ENCODE measurements around the gene LCN15.

Gene LCN15

DNA sequence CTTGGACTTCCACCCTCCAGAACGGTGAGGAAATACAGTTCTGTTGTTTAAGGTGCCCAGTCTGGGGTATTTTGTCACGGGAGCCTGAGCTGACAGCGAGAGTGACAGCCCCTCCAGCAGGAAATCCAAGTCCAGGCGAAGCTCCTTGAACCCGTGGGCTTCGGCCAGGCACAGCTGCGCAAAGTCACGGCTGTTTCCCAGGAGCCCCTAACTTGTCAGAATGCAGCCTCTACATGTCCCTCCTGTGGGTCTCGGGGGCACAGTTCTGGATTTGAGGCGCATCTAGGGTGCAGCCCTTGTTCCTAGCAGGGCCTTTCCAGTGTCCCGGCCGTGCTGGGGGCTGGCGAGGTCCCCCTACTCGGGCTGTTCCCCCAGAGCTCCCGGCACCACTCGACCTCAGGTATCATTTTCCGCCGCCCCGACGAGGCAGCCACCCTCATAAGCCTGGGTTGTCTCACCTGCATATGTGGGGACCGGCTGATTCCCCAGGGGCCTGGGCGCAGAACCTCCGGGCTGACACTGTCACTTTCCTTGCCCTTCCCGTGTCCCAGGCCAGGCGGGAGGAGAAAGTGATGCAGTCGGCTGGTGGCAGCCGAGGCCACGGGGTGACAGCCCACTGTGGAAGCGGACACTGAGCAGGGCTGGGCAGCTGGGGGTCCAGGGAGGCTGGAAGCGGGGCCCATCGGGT is 10.8 kb downstream of the LCN15 start:
- no peaks in the 10 kb centered on the region for H3K36me3 Mint-ChIP-seq (ENCODE audit: insufficient read depth)
- H3K9me3 Mint-ChIP-seq = peaks cover 2 to 9% of the 10 kb centered on the region in 2 donors
- no peak overlapping the region for H3K27ac Mint-ChIP-seq
- H3K4me3 Mint-ChIP-seq = no peak overlapping the region
- DNase-seq (no peak), ATAC-seq (replicated peaks) (no peak)
- no peaks in the 10 kb centered on the region for H3K4me1 Mint-ChIP-seq (ENCODE audit: low read depth in 2 of 2)
- H3K27me3 Mint-ChIP-seq = peaks cover 5 to 45% of the 10 kb centered on the region in 2 donors

DNA sequence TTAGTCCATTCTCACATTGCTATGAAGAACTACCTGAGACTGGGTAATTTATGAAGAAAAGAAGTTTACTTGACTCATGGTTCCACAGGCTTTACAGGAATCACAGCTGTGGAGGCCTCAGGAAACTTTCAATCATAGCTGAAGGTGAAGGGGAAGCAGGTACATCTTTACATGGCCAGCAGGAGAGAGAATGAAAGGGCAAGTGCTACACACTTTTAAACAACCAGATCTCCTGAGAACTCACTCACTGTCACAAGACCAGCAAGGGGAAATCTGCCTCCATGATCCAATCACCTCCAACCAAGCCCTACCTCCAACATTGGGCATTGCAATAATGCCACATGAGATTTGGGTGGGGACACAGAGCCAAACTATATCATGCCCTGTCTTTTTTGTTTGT is 12.5 kb downstream of the LCN15 start:
- peaks cover 22 to 61% of the 10 kb centered on the region in 2 donors for H3K27me3 Mint-ChIP-seq
- H3K36me3 Mint-ChIP-seq (ENCODE audit: insufficient read depth) = no peaks in the 10 kb centered on the region
- no peak overlapping the region for H3K27ac Mint-ChIP-seq
- ATAC-seq (replicated peaks) = no peak
- no peaks in the 10 kb centered on the region for H3K4me1 Mint-ChIP-seq (ENCODE audit: low read depth in 2 of 2)
- H3K4me3 Mint-ChIP-seq = no peak overlapping the region
- no peak for DNase-seq
- H3K9me3 Mint-ChIP-seq = peaks cover 2 to 9% of the 10 kb centered on the region in 2 donors

DNA sequence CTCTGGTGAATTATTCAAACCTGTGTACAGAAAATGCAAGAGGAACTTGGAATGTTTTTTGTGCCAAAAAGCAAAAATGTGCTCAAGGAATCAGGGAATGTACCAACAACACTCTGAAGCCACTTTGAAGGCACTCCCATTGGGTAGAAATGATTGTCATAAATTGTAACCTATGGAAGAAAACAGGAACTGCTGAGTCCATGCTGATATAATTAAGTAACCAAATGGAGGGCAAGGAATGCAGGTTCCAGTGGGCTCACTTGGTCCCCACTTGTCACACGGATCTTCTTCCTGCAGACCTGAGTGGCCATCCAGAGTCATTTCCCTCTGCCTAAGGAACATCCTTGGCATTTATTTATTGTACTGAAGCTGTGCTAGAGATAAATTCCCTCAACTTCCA is 13.1 kb downstream of the LCN15 start:
- H3K27ac Mint-ChIP-seq = no peak overlapping the region
- H3K4me1 Mint-ChIP-seq (ENCODE audit: low read depth in 2 of 2) = no peaks in the 10 kb centered on the region
- ATAC-seq (replicated peaks) (no peak), DNase-seq (no peak)
- peaks cover 24 to 58% of the 10 kb centered on the region in 2 donors for H3K27me3 Mint-ChIP-seq
- peaks cover 2 to 9% of the 10 kb centered on the region in 2 donors for H3K9me3 Mint-ChIP-seq
- H3K4me3 Mint-ChIP-seq = no peak overlapping the region
- H3K36me3 Mint-ChIP-seq (ENCODE audit: insufficient read depth) = no peaks in the 10 kb centered on the region

DNA sequence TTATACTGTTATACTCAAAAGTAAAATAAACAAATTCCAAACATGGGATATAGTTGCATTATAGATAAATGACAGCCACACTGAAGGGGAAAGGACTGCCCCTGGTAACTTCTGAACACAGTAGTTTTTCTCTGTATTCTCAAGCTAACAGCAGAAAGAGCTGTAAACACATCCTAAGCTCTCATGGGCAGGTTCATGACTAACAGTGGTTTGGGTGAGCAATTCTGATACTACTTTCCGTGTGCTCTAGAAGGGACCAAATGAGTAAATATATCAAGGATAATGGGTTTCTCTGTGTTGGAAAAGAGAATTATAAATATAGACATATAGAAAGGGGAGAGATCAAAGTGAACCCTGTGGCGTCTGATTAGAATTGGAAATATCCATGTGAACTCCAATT is 13.8 kb downstream of the LCN15 start:
- Mint-ChIP-seq H3K9me3 (peaks cover 2 to 9% of the 10 kb centered on the region in 2 donors), H3K36me3 (ENCODE audit: insufficient read depth) (no peaks in the 10 kb centered on the region), H3K4me1 (ENCODE audit: low read depth in 2 of 2) (no peaks in the 10 kb centered on the region), H3K4me3 (no peak overlapping the region), H3K27ac (no peak overlapping the region), H3K27me3 (peaks cover 24 to 56% of the 10 kb centered on the region in 2 donors)
- DNase-seq (no peak), ATAC-seq (replicated peaks) (no peak)

DNA sequence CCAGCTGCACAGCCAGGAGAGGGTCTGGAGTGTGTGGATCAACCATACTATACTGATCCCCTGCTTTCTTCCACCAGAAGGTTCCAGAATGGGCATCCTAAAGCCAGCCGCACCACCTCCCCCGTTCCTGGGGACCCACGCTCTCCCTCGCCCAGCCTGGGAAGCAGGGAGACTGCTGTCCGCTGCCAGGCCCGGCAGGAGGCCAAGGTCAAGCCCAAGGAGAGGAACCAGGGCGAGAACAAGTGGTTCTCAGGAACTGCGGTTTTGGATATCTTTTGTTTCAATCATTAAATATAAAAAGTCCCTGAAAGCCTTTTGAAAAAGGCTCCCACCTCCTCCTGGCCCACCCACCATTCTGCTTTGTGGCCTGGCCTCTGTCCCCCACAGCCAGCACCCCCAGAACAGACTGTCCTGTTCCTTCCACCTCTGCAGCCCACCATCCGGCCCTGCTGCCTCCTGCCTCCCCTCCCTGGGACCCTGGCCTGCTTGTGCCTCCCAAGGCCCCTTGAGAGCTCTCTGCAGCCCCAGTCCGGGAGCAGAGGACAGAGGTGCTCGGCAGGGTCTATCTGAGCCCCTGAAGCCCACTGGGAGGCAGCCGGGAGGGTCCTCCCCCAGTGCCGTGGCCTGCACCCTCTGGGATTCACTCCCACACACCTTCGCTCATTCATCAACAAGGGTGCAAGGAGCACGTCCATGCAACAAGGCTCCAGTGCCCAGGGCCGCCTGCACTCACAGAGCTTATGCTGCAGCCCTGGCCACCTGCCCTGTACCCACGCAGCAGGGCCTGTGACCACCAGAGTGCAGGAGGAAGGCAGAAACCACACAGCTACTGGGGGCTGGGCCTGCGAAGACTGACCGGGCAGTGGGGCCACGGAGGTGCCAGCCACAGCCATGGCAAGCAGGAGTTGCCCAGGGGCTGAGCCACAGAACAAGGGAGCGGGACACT is 15.4 kb downstream of the LCN15 start:
- ATAC-seq (replicated peaks) = no peak
- Mint-ChIP-seq H3K27ac (no peak overlapping the region), H3K36me3 (ENCODE audit: insufficient read depth) (no peaks in the 10 kb centered on the region), H3K4me3 (no peak overlapping the region), H3K27me3 (peaks cover 25 to 66% of the 10 kb centered on the region in 2 donors), H3K4me1 (ENCODE audit: low read depth in 2 of 2) (no peaks in the 10 kb centered on the region), H3K9me3 (peaks cover 2 to 9% of the 10 kb centered on the region in 2 donors)
- DNase-seq = no peak

DNA sequence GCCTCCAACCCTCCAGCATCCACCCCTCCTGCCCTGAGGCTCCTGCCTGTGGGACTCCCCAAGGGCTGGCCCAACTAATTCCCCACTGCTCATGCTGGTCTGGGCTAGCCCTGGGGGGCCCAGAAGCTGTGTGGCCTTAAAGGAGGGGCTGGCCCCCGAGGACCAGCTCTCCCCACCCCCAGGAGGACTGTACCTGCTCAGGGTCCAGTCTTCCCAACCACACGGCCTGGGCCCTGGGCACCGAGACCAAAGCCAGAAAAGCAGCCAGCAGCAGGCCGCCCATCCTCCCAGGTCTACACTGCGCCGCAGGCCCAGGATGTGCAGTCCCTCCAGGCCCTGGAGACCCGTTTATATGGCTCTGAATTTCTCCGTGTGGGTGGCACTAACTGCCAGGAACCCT is 16.1 kb downstream of the LCN15 start, which contains the start of gene LCN6:
LCN6 (minus strand) TSS at position 325 of the 400 bp plus-strand sequence; CDS start at position 283, 42 bp downstream.
- Mint-ChIP-seq H3K4me3 (no peak within 1 kb of the TSS), H3K36me3 (ENCODE audit: insufficient read depth) (no peaks in the 10 kb centered on the region), H3K9me3 (peaks cover 2 to 9% of the 10 kb centered on the region in 2 donors), H3K4me1 (ENCODE audit: low read depth in 2 of 2) (no peaks in the 10 kb centered on the region), H3K27me3 (peaks cover 32 to 74% of the 10 kb centered on the region in 2 donors), H3K27ac (no peak within 1 kb of the TSS)
- ATAC-seq (replicated peaks) (no peak), DNase-seq (no peak)

DNA sequence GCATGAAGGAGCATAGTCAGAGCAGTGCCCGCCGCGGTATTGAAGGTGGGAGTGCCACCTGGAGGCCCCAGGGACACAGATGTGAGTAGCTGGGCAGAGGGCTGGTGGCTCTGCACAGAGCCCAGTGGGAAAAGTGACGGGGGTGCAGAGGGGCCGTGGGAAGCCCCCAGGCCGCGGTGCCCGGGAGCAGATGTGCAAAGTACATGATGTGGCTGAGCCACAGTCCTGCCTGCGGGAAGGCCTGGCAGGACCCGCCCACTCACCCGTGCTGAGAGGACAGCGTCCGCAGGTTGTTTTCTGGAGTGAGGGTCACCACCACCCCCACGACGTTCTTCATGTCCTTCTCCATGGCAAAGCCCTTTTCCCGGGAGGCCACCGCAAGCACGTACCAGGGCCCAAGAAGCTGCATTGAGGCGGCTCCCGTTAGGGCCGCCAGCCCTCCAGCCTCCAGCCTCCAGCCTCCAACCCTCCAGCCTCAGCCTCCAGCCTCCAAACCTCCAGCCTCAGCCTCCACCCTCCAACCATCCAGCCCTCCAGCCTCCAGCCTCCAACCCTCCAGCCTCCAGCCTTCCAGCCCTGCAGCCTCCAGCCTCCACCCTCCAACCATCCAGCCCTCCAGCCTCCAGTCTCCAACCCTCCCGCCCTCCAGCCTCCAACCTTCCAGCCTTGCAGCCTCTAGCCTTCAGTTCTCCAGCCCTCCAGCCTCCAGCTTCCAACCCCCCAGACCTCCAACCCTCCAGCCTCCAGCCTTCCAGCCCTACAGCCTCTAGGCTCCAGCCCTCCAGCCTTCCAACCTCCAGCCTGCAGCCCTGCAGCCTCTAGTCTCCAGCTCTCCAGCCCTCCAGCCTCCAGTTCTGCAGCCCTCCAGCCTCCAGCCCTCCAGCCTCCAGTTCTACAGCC is 16.9 kb downstream of the LCN15 start:
- ATAC-seq (replicated peaks) = no peak
- H3K4me1 Mint-ChIP-seq (ENCODE audit: low read depth in 2 of 2) = no peaks in the 10 kb centered on the region
- peaks cover 2 to 3% of the 10 kb centered on the region in 2 donors for H3K9me3 Mint-ChIP-seq
- no peak for DNase-seq
- H3K27me3 Mint-ChIP-seq = peaks cover 35 to 81% of the 10 kb centered on the region in 2 donors
- H3K36me3 Mint-ChIP-seq (ENCODE audit: insufficient read depth) = no peaks in the 10 kb centered on the region
- H3K27ac Mint-ChIP-seq = no peak overlapping the region
- no peak overlapping the region for H3K4me3 Mint-ChIP-seq

DNA sequence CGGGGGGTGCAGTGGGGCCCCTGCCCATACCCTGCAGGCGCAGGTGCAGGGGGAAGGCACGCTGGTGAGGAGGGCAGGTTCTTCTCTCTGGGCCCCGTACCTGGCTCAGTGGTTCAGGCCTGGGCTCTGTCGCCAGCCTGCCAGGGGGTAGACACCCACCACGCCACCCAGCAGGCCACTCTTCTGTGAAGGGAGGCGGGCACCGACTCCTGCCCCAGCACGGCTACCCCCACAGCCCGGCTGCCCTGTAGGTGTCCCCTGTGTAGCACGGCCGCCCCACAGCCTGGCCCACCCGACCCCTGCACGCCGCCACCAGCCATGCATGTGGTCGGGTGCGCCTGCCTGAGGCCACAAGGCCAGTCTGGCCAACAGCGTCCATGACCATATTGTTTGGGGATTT is 17.7 kb downstream of the LCN15 start:
- DNase-seq (no peak), ATAC-seq (replicated peaks) (no peak)
- H3K4me3 Mint-ChIP-seq = no peak overlapping the region
- H3K4me1 Mint-ChIP-seq (ENCODE audit: low read depth in 2 of 2) = peaks cover 0 to 3% of the 10 kb centered on the region in 2 donors
- no peaks in the 10 kb centered on the region for H3K36me3 Mint-ChIP-seq (ENCODE audit: insufficient read depth)
- H3K9me3 Mint-ChIP-seq = no peaks in the 10 kb centered on the region
- peaks cover 35 to 88% of the 10 kb centered on the region in 2 donors for H3K27me3 Mint-ChIP-seq
- no peak overlapping the region for H3K27ac Mint-ChIP-seq

DNA sequence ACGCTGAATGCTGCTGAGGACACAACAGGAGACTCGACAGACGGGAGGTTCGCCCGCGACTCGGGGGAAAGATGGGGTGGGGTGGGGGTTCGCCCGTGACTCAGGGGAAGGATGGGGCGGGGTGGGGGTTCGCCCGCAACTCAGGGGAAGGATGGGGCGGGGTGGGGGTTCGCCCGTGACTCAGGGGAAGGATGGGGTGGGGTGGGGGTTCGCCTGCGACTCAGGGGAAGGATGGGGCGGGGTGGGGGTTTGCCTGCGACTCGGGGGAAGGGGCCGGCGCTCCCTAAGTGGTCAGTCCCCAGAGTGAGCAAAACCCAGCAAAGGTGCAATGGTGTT is 18.2 kb downstream of the LCN15 start:
- no peak for DNase-seq
- ATAC-seq (replicated peaks) = no peak
- Mint-ChIP-seq H3K36me3 (ENCODE audit: insufficient read depth) (no peaks in the 10 kb centered on the region), H3K27me3 (peaks cover 35 to 91% of the 10 kb centered on the region in 2 donors), H3K9me3 (no peaks in the 10 kb centered on the region), H3K4me3 (no peak overlapping the region), H3K27ac (no peak overlapping the region), H3K4me1 (ENCODE audit: low read depth in 2 of 2) (peaks cover 3% of the 10 kb centered on the region in 2 donors)

DNA sequence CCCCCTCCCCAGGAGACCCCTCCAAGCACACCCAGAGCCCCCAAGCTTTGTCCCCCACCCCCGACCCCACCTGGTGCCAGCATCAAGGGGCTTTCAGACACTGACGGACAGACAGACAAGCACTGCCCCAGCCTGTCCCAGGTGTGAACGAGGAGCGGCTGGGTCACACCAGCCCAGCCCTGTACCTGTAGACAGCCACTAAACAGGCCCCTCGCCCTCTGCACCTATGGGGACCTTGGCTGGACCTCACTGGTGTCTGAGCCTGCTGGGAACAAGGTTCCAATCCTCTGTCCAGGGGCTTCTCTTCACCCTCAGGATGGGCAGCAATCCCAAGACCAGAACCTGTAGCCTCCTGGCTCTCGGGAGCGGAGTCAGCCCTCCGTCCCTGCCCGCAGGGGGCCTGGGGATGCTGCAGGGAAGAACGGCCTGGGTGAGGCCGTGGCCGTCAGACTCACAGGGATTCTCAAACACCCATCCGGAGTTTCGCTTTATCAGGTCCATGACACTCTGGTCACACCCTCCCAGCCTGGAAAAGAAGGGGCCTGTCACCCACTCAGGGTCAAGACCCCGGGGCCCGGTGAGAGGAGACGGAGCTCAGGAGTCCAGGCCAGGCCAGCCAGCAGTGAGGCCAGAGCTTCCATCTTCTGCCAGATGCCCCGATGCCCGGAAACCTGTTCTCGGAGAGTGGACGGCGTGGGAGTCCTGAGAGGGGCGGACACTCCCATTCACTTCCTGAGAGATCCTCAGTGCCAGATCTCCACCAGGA is 18.7 kb downstream of the LCN15 start:
- H3K27ac Mint-ChIP-seq = no peak overlapping the region
- no peak for ATAC-seq (replicated peaks)
- H3K27me3 Mint-ChIP-seq = peaks cover 32 to 88% of the 10 kb centered on the region in 2 donors
- H3K9me3 Mint-ChIP-seq = no peaks in the 10 kb centered on the region
- peaks cover 3% of the 10 kb centered on the region in 2 donors for H3K4me1 Mint-ChIP-seq (ENCODE audit: low read depth in 2 of 2)
- no peaks in the 10 kb centered on the region for H3K36me3 Mint-ChIP-seq (ENCODE audit: insufficient read depth)
- no peak overlapping the region for H3K4me3 Mint-ChIP-seq
- no peak for DNase-seq

DNA sequence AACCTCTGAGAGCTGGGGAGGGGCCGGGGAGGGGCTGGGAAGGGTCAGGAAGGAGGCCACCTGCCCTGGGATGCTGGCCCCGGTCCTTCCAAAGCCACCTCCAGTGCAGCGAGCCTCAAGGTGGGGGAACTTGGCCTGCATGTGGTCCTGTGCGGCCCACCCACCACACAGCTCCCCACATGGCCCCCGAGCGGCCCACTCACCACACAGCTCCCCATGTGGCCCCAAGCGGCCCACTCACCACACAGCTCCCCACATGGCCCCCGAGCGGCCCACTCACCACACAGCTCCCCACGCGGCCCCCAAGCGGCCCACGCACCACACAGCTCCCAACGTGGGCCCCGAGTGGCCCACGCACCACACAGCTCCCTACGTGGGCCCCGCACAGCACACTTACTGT is 19.5 kb downstream of the LCN15 start:
- Mint-ChIP-seq H3K27ac (no peak overlapping the region), H3K36me3 (ENCODE audit: insufficient read depth) (no peaks in the 10 kb centered on the region), H3K27me3 (peaks cover 29 to 80% of the 10 kb centered on the region in 2 donors), H3K9me3 (no peaks in the 10 kb centered on the region), H3K4me1 (ENCODE audit: low read depth in 2 of 2) (peaks cover 3% of the 10 kb centered on the region in 2 donors), H3K4me3 (no peak overlapping the region)
- ATAC-seq (replicated peaks) = no peak
- DNase-seq = no peak

DNA sequence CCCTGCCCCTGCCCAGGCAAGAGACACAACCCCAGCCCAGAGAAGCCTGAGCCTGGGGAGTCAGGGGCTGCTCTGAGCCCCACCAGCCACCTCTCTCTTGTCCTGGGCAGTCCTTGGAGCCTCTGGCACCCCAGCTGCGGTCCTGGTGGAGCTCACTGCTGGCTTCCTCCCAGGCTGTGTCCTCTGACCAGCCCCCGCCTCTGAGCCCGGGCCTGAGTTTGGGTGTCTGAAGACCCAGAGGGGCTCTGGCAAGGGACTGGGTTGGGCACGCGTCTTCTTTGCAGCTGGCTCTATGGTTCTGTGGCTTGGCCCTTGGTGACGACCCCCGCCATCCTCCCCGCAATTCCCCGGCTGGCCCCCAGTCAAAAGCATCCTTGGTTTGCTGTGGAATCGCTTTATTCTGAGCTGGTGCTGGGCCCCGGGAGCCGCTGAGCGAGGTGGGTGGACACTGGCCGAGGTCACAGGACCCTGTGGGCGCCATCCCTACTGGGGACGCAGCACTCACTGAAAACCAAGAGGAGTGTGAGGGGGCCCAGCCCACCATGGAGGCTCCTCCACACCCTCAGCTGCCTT is 20.6 kb downstream of the LCN15 start:
- peaks cover under 1% of the 10 kb centered on the region for H3K36me3 Mint-ChIP-seq (ENCODE audit: insufficient read depth)
- ATAC-seq (replicated peaks) (no peak), DNase-seq (no peak)
- no peak overlapping the region for H3K27ac Mint-ChIP-seq
- H3K27me3 Mint-ChIP-seq = peaks cover 29 to 78% of the 10 kb centered on the region in 2 donors
- peaks cover 3% of the 10 kb centered on the region in 2 donors for H3K4me1 Mint-ChIP-seq (ENCODE audit: low read depth in 2 of 2)
- no peaks in the 10 kb centered on the region for H3K9me3 Mint-ChIP-seq
- H3K4me3 Mint-ChIP-seq = no peak overlapping the region

Data from effector memory CD8-positive, alpha-beta T cell (primary cell).